ENCODE results near the gene ANKRD60. TPM values are rescaled to one million over a fixed set of nuclear protein-coding genes. Genes with fewer than 3 reads are reported as not detected.

Gene ANKRD60
- total RNA-seq, 4 donors from 2014 or later, result not detected

- in situ Hi-C loops (cut with MboI; ENCODE audit: low sequenced_read_pairs in 4 of 4), result loop anchor here (25.0 kb wide), 2 partner anchors 837 to 862 kb away; partner anchors contain the start of genes RAE1 (in 2 of the 4) and RBM38 (in 2 of the 4)
These were observed 4.4 kb downstream of the ANKRD60 start for GRCh38 chr20:58224097-58224496.

GRCh38 chr20:58223358-58223941, 5.0 kb downstream of the ANKRD60 start:
- in situ Hi-C loops (cut with MboI; ENCODE audit: low sequenced_read_pairs in 4 of 4), result loop anchor here (25.0 kb wide), 2 partner anchors 836 to 861 kb away; partner anchors contain the start of genes RAE1 (in 2 of the 4) and RBM38 (in 2 of the 4)
- TF ChIP-seq POLR2A (IDR thresholded peaks at IDR 0.05) (no peak), CTCF (IDR thresholded peaks at IDR 0.05 in 4 of 5, conservative IDR thresholded peaks at IDR 0.05 in 1 of 5) (no peak)
- no peaks in the 10 kb centered on the region for H3K36me3 ChIP-seq
- no peak overlapping the region for H3K4me3 ChIP-seq
- H3K9me3 ChIP-seq, result no peaks in the 10 kb centered on the region
- ATAC-seq (no peak), DNase-seq (no peak)
- H3K4me1 ChIP-seq, result no peaks in the 10 kb centered on the region
- H3K27ac ChIP-seq, result no peak overlapping the region
- H3K27me3 ChIP-seq, result peaks cover 31 to 46% (median 36%) of the 10 kb centered on the region in 3 donors
- intact Hi-C loops (cut with DNase I; ENCODE audit: low total_unique reads), result no loop called here

More at GRCh38 chr20:58224097-58224496, 4.4 kb downstream of the ANKRD60 start:
- Histone ChIP-seq H3K4me1 (no peaks in the 10 kb centered on the region), H3K4me3 (no peak overlapping the region), H3K27me3 (peaks cover 37 to 46% (median 38%) of the 10 kb centered on the region in 3 donors), H3K27ac (no peak overlapping the region), H3K36me3 (no peaks in the 10 kb centered on the region), H3K9me3 (no peaks in the 10 kb centered on the region)
- TF ChIP-seq CTCF (IDR thresholded peaks at IDR 0.05 in 4 of 5, conservative IDR thresholded peaks at IDR 0.05 in 1 of 5), result no peak
- no peak for TF ChIP-seq POLR2A (IDR thresholded peaks at IDR 0.05)
- DNase-seq (no peak), ATAC-seq (no peak)
- intact Hi-C loops (cut with DNase I; ENCODE audit: low total_unique reads), result no loop called here

GRCh38 chr20:58222446-58222845, 6.0 kb downstream of the ANKRD60 start:
- intact Hi-C loops (cut with DNase I; ENCODE audit: low total_unique reads) (no loop called here), in situ Hi-C loops (cut with MboI; ENCODE audit: low sequenced_read_pairs in 4 of 4) (loop anchor here (25.0 kb wide), 2 partner anchors 835 to 860 kb away; partner anchors contain the start of genes RAE1 (in 2 of the 4) and RBM38 (in 2 of the 4))
- DNase-seq, result no peak
- H3K27ac ChIP-seq, result no peak overlapping the region
- H3K4me3 ChIP-seq, result no peak overlapping the region
- no peaks in the 10 kb centered on the region for H3K36me3 ChIP-seq
- H3K27me3 ChIP-seq, result peaks cover 23 to 41% (median 32%) of the 10 kb centered on the region in 3 donors
- TF ChIP-seq CTCF (IDR thresholded peaks at IDR 0.05 in 4 of 5, conservative IDR thresholded peaks at IDR 0.05 in 1 of 5) (no peak), POLR2A (IDR thresholded peaks at IDR 0.05) (no peak)
- H3K4me1 ChIP-seq, result no peaks in the 10 kb centered on the region
- ATAC-seq, result no peak
- no peaks in the 10 kb centered on the region for H3K9me3 ChIP-seq

GRCh38 chr20:58219342-58219700, 9.1 kb downstream of the ANKRD60 start:
- Histone ChIP-seq H3K27me3 (peaks cover 4 to 22% (median 19%) of the 10 kb centered on the region in 3 donors), H3K27ac (no peak overlapping the region), H3K36me3 (no peaks in the 10 kb centered on the region), H3K9me3 (no peaks in the 10 kb centered on the region), H3K4me3 (no peak overlapping the region), H3K4me1 (no peaks in the 10 kb centered on the region)
- TF ChIP-seq CTCF (IDR thresholded peaks at IDR 0.05 in 4 of 5, conservative IDR thresholded peaks at IDR 0.05 in 1 of 5), result no peak
- ATAC-seq (no peak), DNase-seq (no peak)
- in situ Hi-C loops (cut with MboI; ENCODE audit: low sequenced_read_pairs in 4 of 4), result loop anchor here (5.0 to 25.0 kb wide), 4 partner anchors 615 to 857 kb away; partner anchors contain the start of genes RAE1 (in 2 of the 4) and RBM38 (in 2 of the 4)
- intact Hi-C loops (cut with DNase I; ENCODE audit: low total_unique reads), result no loop called here
